Activated CD8-positive, alpha-beta memory T cell treated with anti-CD3 and anti-CD28 coated beads, Interleukin-2, amount 50 U/mL, for 24 hours (primary cell): Measurements from ENCODE around the gene FOXN3.
A peak's percentile ranks its signal among the peaks of the same experiment; 100 is the strongest.

ENCODE experiments used
- DNase-seq: peaks from one replicate; pipeline ENCODE4 v3.0.0-alpha.2; 2020; ENCODE audit errors: extremely low read depth

The FOXN3 gene

GRCh38 chr14:89417091-89417464 lies at the start of gene FOXN3:
TSS of gene FOXN3 (minus strand) at chr14:89417233. CDS start at chr14:89412476, 4,757 bp downstream.
- DNase-seq = peak; percentile 73

- peak; percentile 24 for DNase-seq
Observed at GRCh38 chr14:89466484-89466883, 49.5 kb upstream of the FOXN3 start.

GRCh38 chr14:89465876-89466275 lies 48.8 kb upstream of the FOXN3 start:
- DNase-seq = no peak

GRCh38 chr14:89461256-89461655 lies 44.2 kb upstream of the FOXN3 start:
- no peak for DNase-seq

GRCh38 chr14:89458713-89459420 lies 41.8 kb upstream of the FOXN3 start:
- DNase-seq = no peak

- DNase-seq = no peak
Observed at GRCh38 chr14:89457007-89457406, 40.0 kb upstream of the FOXN3 start.

- no peak for DNase-seq
Observed at GRCh38 chr14:89455412-89455811, 38.4 kb upstream of the FOXN3 start.

GRCh38 chr14:89454996-89455395 lies 38.0 kb upstream of the FOXN3 start:
- DNase-seq = no peak

GRCh38 chr14:89452281-89452680 lies 35.2 kb upstream of the FOXN3 start:
- DNase-seq = no peak

- DNase-seq = no peak
Observed at GRCh38 chr14:89451229-89451628, 34.2 kb upstream of the FOXN3 start.

- DNase-seq = no peak
Observed at GRCh38 chr14:89447182-89447944, 30.3 kb upstream of the FOXN3 start.

- no peak for DNase-seq
Observed at GRCh38 chr14:89445273-89445973, 28.4 kb upstream of the FOXN3 start.

- no peak for DNase-seq
Observed at GRCh38 chr14:89444516-89445125, 27.6 kb upstream of the FOXN3 start.

GRCh38 chr14:89444044-89444443 lies 27.0 kb upstream of the FOXN3 start:
- no peak for DNase-seq

- no peak for DNase-seq
Observed at GRCh38 chr14:89443042-89443629, 26.1 kb upstream of the FOXN3 start.

- no peak for DNase-seq
Observed at GRCh38 chr14:89442280-89442679, 25.2 kb upstream of the FOXN3 start.

GRCh38 chr14:89440986-89441909 lies 24.2 kb upstream of the FOXN3 start:
- no peak for DNase-seq

GRCh38 chr14:89435892-89436656 lies 19.0 kb upstream of the FOXN3 start:
- no peak for DNase-seq

- no peak for DNase-seq
Observed at GRCh38 chr14:89435492-89435891, 18.5 kb upstream of the FOXN3 start.

- DNase-seq = no peak
Observed at GRCh38 chr14:89432226-89432625, 15.2 kb upstream of the FOXN3 start.
